Fibroblast of lung (primary cell): ENCODE data around the gene MYLK. TPM values are rescaled to one million over a fixed set of nuclear protein-coding genes. Genes with fewer than 3 reads are reported as not detected.

Experiments used
- DNase-seq, 2 donors: peaks; one replicate each; pipeline versions ENCODE4 v3.0.0 to v3.0.0-alpha.2; 2010; ENCODE audit warnings: low read depth in 2 of 2
- H2AFZ ChIP-seq: 2 replicates; pipeline ENCODE4 v1.5.1; 2012; ENCODE audit warnings: low read length, control low read depth, inconsistent platforms
- H3K27ac ChIP-seq: 2 replicates; pipeline ENCODE4 v1.5.1; 2011; ENCODE audit warnings: low read length, control low read depth; ENCODE audit not compliant: insufficient read depth
- H3K27me3 ChIP-seq: 2 replicates; pipeline ENCODE4 v1.5.1; 2011; ENCODE audit warnings: mild to moderate bottlenecking, low read length; ENCODE audit not compliant: control insufficient read depth, insufficient read depth
- H3K36me3 ChIP-seq: 2 replicates; pipeline ENCODE4 v1.5.1; 2011; ENCODE audit warnings: low read length; ENCODE audit not compliant: control insufficient read depth, insufficient read depth
- H3K4me1 ChIP-seq: 2 replicates; pipeline ENCODE4 v1.5.1; 2011; ENCODE audit warnings: low read length; ENCODE audit not compliant: control insufficient read depth, insufficient read depth; ENCODE audit errors: extremely low read depth
- H3K4me2 ChIP-seq: 2 replicates; pipeline ENCODE4 v1.5.1; 2011; ENCODE audit warnings: low read length, control low read depth; ENCODE audit not compliant: insufficient read depth; ENCODE audit errors: extremely low read depth
- H3K4me3 ChIP-seq, 4 experiments: fragments of 200-600 bp in 1 of 4; sonication (generic) in 1 of 4; replicated peaks in 1 of 4; 2 replicates each; pipeline ENCODE4 v1.5.1; 2011 to 2016; ENCODE audit warnings: low read length in 4 of 4, low read depth in 3 of 4, mild to moderate bottlenecking in 3 of 4, control low read depth in 2 of 4, inconsistent platforms in 1 of 4, mixed read lengths in 1 of 4; ENCODE audit not compliant: insufficient read depth in 1 of 4; ENCODE audit errors: control extremely low read depth in 1 of 4
- H3K79me2 ChIP-seq: 2 replicates; pipeline ENCODE4 v1.5.1; 2012; ENCODE audit warnings: mild to moderate bottlenecking, low read length, inconsistent platforms; ENCODE audit not compliant: control insufficient read depth, insufficient read depth
- H3K9ac ChIP-seq: 2 replicates; pipeline ENCODE4 v1.5.1; 2011; ENCODE audit warnings: mild to moderate bottlenecking, low read length, control low read depth; ENCODE audit not compliant: insufficient read depth
- H3K9me3 ChIP-seq: 2 replicates; pipeline ENCODE4 v1.5.1; 2012; ENCODE audit warnings: low read depth, low read length; ENCODE audit not compliant: control insufficient read depth, insufficient read depth
- H4K20me1 ChIP-seq: 2 replicates; pipeline ENCODE4 v1.5.1; 2011; ENCODE audit warnings: low read length; ENCODE audit not compliant: control insufficient read depth, insufficient read depth; ENCODE audit errors: extremely low read depth
- CTCF ChIP-seq, 2 donors: IDR thresholded peaks in 1 of 2; conservative IDR thresholded peaks in 1 of 2; 1 replicate in 1 of 2; 2 replicates in 1 of 2; pipeline ENCODE4 v1.5.1; 2011 to 2012; ENCODE audit warnings: low read length in 2 of 2, control low read depth in 1 of 2, inconsistent platforms in 1 of 2, low read depth in 1 of 2, mild to moderate bottlenecking in 1 of 2
- EZH2 ChIP-seq: IDR thresholded peaks from 2 replicates; pipeline ENCODE4 v1.5.1; 2012; ENCODE audit warnings: low read length, control low read depth, mild to moderate bottlenecking; ENCODE audit errors: missing control alignments
- polyA plus RNA-seq, 2 donors: library from polyadenylated mRNA; depleted of rRNA in 1 of 2; stranded (reverse) in 1 of 2; unstranded in 1 of 2; fragments of >200 nt; gene quantifications; 2 replicates each; pipeline ENCODE4 v1.2.1, GENCODE V29; 2011 to 2012; ENCODE audit warnings: missing spikeins in 1 of 2
- total RNA-seq: library from RNA; depleted of rRNA; stranded (reverse); fragments of >200 nt; gene quantifications from 2 replicates; pipeline ENCODE4 v1.2.1, GENCODE V29; 2014

The MYLK gene
- total and polyA plus RNA-seq, 2 donors (not counting 1 experiment from before 2014, with no cell fraction given) = 918 to 941 TPM

GRCh38 chr3:123781571-123782275 is 102.4 kb downstream of the MYLK start:
- H3K9ac ChIP-seq = no peak overlapping the region
- TF ChIP-seq EZH2 = no peak
- TF ChIP-seq CTCF (conservative IDR thresholded peaks at IDR 0.05 in 1 of 2, IDR thresholded peaks at IDR 0.05 in 1 of 2; ENCODE audit: low read depth in 1 of 2, low read length in 2 of 2) = no peak
- H2AFZ ChIP-seq = no peak overlapping the region
- no peaks in the 10 kb centered on the region for H4K20me1 ChIP-seq
- no peak overlapping the region for H3K27ac ChIP-seq
- no peak overlapping the region for H3K4me2 ChIP-seq
- H3K79me2 ChIP-seq = peaks cover 33% of the 10 kb centered on the region
- peak; percentile 65 to 81 for DNase-seq
- H3K4me3 ChIP-seq = no peak overlapping the region
- peaks cover 17% of the 10 kb centered on the region for H3K36me3 ChIP-seq
- peaks cover 41% of the 10 kb centered on the region for H3K4me1 ChIP-seq
- no peaks in the 10 kb centered on the region for H3K9me3 ChIP-seq
- no peaks in the 10 kb centered on the region for H3K27me3 ChIP-seq

GRCh38 chr3:123781138-123781537 is 103.0 kb downstream of the MYLK start:
- DNase-seq = no peak
- Histone ChIP-seq H3K4me1 (peaks cover 41% of the 10 kb centered on the region), H3K79me2 (peaks cover 35% of the 10 kb centered on the region)

GRCh38 chr3:123780656-123781055 is 103.5 kb downstream of the MYLK start:
- Histone ChIP-seq H3K79me2 (peaks cover 35% of the 10 kb centered on the region), H3K4me1 (peaks cover 43% of the 10 kb centered on the region), H3K4me3 (no peak overlapping the region), H3K4me2 (no peak overlapping the region), H3K27ac (no peak overlapping the region), H3K9me3 (no peaks in the 10 kb centered on the region), H4K20me1 (no peaks in the 10 kb centered on the region), H3K9ac (no peak overlapping the region), H2AFZ (no peak overlapping the region), H3K27me3 (no peaks in the 10 kb centered on the region), H3K36me3 (peaks cover 20% of the 10 kb centered on the region)
- TF ChIP-seq EZH2 (no peak), CTCF (conservative IDR thresholded peaks at IDR 0.05 in 1 of 2, IDR thresholded peaks at IDR 0.05 in 1 of 2; ENCODE audit: low read depth in 1 of 2, low read length in 2 of 2) (no peak)
- DNase-seq = peak in 1 of 2 donors; percentile 70

More at GRCh38 chr3:123781138-123781537, 103.0 kb downstream of the MYLK start:
- no peak overlapping the region for H3K4me3 ChIP-seq
- H3K9ac ChIP-seq = no peak overlapping the region
- H3K9me3 ChIP-seq = no peaks in the 10 kb centered on the region
- peak overlapping the region; percentile 13 for H3K4me2 ChIP-seq
- peaks cover 17% of the 10 kb centered on the region for H3K36me3 ChIP-seq
- no peak for TF ChIP-seq CTCF (conservative IDR thresholded peaks at IDR 0.05 in 1 of 2, IDR thresholded peaks at IDR 0.05 in 1 of 2; ENCODE audit: low read depth in 1 of 2, low read length in 2 of 2)
- TF ChIP-seq EZH2 = no peak
- no peaks in the 10 kb centered on the region for H3K27me3 ChIP-seq
- no peaks in the 10 kb centered on the region for H4K20me1 ChIP-seq
- no peak overlapping the region for H3K27ac ChIP-seq
- H2AFZ ChIP-seq = no peak overlapping the region
